Limb (tissue), 2 donors: ENCODE results near the gene ABI3BP.

ENCODE experiments used
- DNase-seq, 2 donors: peaks; one replicate each; pipeline ENCODE4 v3.0.0-alpha.2; 2016; ENCODE audit errors: extremely low spot score in 2 of 2

ABI3BP gene

DNA sequence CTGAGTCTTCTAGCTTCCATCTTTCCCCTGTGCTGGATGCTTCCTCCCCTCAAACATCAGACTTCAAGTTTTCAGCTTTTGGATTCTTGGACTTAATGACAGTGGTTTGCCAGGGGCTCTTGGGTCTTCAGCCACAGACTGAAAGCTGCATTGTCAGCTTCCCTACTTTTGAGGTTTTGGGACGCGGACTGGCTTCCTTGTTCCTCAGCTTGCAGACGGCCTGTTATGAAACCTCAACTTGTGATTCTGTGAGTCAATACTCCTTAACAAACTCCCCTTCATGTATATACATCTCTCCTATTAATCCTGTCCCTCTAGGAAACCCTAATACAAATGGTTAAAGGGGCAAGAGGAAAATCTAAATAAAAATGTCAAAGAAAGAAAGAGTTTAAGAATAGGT lies 100.1 kb downstream of the ABI3BP start:
- DNase-seq, result no peak

DNA sequence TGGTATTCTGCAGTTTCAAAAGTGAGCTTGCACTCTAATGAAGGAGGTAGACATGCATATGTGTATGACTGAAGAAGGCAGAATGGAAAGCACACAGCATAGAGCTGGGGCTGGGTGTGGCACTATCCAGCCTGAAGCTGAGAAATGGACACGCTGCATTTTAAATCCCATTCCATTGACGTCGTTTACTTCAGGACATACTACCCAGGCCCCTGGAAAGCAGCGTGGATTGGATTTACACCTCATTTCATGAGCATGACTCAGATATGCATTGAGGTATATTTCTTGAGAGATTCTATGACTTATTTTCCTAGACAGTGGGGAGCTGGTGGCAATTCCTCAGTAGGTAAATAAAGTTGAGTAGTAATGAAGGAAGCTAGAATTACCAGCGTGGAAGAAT lies 101.4 kb downstream of the ABI3BP start:
- DNase-seq, result no peak

DNA sequence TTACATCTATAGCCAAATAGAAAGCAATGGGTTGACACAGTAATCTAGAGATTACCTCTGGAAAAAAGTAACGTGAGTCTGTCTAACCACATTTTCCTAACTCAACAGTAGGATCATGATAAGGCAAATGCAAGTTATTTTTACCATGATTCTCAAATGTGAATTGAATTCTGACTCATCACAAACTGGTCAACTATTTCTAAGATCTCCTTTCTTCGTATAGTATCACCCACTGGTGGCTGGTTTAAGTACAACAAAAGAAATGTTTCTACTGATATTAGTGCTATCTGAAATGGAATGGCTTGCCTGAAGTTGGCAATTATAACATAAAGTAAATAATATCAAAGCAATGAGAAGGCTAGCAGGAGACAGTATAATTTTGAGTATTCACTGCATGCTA lies 102.2 kb downstream of the ABI3BP start:
- DNase-seq, result no peak

DNA sequence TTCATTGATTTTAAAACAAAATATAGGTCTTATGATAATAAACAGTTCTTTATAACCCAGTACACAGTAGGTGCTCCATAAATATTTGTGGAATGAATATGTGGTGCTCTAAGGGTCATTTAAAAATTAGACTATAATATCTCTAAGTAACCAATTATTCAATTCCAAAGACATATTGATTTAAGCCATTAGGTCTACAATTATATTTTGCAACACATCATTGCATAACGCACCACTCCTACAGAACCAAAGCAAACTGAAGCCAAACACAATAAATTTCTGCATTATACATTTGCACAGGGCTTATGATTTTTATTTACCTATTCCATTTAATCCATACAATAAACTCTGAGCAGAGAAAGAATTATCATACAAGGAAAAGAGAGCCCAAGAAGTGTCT lies 104.3 kb downstream of the ABI3BP start:
- DNase-seq, result no peak

DNA sequence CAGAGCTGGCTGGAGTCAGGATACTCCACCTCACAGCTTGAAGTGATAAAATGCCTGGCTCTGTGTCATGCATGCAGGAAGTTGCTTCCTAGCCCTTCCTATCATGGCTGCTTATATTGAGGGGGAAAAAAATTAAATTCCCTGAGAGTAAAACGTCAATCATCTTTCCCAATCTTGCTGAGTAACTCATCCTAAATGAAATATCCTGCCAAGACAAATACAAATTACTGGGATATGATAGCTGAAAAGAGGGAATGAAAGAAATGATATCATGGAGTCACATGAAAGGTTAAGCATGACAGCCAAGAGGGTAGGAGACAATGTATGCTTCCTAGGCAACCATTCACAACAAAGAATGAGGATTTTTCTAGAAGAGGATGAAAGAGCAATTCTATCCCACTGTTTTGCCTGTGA lies 110.6 kb downstream of the ABI3BP start:
- peak in 1 of 2 donors; percentile 40 for DNase-seq

DNA sequence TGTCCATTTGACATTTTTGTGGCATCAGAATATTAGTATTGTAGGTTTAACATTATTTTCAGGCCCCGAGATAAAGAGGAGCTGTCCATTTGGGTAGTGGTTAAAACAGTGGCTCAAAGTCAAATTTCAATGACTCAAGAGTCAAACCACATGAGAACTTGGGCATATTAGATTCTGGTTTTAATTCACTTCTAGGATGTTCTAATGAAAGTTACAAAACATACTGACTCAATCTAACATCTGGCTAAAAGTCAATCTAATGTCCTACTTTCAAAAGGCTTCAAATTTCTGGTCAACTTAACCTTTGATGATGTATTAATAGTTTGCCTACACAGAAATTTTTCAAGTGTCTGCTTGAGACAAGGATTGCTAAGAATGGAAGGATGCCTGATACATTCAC lies 112.4 kb downstream of the ABI3BP start:
- no peak for DNase-seq

DNA sequence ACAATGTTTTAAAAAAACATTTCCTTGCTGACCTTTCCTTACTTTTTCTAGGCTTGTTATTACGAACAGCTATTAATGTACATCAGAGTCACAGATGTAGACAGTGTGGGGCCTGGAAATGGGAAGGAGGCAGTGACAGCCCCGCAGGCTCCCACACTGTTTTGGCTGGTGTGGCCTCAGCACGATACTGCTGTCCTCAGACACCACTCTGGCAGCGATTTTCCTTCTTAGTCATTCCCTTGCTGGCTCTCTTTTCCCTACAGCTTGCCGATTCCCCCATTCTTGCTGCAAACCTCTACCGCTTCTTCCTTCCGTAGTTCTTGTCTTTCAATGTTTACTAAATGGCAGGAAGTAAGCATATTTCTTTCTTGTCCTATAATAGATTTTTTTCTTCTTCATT lies 113.1 kb downstream of the ABI3BP start:
- DNase-seq, result no peak

DNA sequence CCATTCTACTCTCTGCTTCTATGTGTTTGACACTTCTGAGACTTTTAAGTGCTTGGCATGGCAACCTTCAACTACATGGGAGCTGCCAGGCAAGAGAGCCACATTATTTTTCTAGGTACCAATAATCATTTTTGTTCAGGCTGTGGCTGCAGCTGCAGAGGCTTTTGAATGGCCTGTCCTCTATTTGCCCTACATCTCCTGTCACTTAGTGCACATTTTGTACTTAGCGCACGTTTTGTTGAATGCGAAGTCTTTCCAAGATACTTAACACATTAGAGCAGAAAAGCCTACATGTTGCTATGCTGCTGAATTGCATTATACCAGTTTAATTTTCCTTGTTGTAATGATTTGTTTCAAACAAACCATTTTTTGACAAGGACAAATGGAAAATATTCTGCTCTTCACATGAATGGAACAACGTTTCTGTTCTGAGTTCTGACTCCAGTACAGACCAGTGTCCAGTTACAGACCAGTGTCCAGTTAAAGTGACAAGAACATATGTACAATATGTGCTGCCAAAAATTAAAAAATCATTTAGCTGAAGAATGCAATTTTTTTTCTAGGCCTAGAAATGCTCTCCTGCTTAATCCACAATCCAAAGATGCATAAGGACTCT lies 113.9 kb downstream of the ABI3BP start:
- DNase-seq, result no peak

DNA sequence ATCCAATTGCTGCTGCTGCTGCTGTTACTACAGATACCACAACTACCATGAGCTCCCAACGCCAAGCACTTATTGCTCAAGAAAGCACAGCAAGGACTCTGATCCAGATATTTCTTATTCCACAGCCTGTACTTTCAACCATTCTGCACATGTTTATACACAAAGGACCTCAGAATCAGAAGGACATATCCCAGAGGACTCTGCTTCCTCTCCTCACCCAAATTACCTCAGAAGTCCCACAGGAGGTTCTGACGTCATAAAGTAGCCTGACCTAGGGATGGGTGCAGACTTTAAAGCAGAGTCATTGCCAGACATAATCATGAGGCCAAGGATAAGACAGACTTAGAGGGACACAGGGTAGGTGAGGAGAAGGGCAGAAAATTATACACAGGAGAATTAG lies 115.9 kb downstream of the ABI3BP start:
- no peak for DNase-seq

DNA sequence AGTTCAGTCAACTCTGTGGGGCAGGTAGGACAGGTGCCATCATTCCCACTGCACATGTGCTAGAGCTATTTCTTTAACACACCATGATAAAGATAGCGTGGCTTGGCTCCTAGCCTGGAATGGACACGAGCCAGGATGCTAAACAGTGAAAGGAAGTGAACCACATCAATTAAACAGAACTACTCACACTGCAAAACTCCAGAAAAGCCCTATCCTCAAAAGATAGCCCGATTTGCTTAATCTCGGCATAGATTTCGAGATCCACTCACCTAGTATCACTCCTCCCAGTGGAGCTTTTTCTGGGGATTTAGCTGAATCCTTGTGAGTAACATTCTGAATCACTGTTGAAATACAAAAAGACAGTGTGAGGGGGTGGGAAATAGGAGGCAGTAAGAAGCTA lies 118.0 kb downstream of the ABI3BP start:
- peak in 1 of 2 donors; percentile 48 for DNase-seq

DNA sequence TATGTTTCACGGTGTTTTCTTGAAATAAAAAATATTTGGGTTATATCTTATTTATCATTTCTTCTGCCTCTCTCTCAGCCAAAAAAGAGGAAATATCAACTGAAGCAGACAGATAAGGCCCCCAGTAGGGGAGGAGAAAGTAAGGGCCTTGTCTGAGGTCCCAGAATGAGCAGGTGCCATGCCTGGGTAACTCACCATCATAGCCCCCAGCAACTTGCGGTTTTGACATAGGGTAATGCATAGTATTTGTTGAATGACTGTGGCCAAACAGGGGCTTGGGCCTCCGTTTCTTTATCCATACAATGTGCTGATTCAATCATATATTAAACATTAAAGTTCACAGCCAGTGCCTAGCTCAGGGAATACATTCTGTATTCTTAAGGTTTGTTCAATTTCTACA lies 119.6 kb downstream of the ABI3BP start:
- no peak for DNase-seq

DNA sequence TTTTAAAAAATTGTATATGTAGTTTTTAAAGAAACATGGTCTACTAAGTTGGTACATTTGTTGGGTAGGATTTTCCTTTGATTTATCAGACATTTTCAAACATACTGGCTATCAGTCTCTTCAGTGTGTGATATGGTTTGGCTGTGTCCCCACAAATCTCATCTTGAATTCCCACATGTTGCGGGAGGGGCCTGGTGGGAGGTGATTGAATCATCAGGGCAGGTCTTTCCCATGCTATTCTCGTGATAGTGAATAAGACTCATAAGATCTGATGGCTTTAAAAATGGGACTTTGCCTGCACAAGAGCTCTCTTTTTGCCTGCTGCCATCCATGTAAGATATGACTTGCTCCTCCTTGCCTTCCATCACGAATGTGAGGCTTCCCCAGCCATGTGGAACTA lies 121.9 kb downstream of the ABI3BP start:
- no peak for DNase-seq

DNA sequence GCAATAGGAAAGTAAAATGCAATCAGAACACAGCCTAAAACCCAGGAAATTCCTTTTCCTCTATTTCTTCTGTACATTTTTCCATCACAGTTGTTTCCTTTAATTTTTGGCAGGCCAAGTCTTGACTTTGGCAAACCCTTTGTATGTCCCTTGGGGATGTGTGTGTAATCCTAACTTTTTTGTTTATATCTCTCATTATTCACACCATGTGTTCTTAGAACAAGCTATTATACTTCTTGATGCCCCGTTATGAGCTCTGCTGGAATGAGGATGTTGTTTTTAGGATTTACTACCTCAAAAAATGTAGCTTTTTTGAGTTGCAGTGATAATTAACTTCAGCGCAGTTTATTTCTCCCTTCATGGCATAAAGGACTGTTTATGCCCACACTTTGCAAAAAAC lies 123.4 kb downstream of the ABI3BP start:
- DNase-seq, result peak in 1 of 2 donors; percentile 54

DNA sequence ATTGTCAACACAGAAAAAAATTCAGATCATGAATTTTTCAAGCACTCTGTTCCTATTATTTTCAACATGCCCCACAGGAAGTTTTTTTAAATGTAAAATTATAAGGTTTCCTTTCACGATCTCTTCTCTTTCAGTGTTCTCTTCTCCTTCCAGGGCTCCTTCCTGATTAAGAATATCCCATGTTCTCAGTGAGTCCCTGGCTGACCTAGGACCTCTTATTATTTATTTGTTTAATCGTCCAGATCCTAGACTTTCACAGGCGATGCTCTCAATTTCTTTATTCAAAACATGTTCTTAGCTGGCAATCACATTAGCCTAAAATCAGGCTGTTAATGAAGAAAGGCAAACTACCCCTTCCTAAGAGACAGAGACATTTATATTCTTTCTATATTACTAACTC lies 124.3 kb downstream of the ABI3BP start:
- no peak for DNase-seq

DNA sequence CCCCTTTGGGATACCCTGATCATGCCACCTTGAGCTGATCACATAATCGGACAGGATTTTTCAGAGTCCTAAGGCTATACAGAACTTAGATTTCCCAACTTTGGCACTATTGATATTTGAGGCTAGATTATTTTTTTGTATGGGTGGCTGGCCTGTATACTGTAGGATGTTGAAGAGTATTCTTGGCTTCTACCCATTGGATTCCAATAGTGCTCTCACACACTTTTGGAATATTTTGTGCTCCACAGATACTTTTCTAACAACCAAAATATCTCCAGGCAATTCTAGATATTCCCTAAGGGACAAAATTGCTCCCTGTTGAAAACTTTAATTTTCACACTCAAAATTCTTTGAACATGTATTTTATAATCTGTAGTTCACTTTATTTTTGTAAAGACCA lies 125.1 kb downstream of the ABI3BP start:
- DNase-seq, result no peak

DNA sequence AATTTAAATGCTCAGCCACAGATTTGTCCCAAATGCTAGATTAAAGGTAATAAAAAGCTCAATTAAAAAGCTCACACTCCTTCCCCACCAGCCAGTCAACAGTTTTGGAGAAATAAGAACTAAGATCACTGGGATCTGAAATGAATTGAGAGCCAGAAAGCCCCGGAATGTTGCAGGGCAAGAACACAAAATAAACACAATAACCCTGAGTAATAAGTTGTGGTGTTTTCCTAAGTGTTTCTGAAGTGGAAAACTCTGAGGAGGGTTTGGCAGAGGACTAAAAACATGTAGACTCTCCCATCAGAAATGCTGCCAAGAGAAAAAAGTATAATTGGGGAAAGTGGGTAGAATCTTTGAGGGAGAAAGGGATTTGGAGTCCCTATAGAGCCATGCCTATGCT lies 127.8 kb downstream of the ABI3BP start:
- DNase-seq, result peak in 1 of 2 donors; percentile 26

DNA sequence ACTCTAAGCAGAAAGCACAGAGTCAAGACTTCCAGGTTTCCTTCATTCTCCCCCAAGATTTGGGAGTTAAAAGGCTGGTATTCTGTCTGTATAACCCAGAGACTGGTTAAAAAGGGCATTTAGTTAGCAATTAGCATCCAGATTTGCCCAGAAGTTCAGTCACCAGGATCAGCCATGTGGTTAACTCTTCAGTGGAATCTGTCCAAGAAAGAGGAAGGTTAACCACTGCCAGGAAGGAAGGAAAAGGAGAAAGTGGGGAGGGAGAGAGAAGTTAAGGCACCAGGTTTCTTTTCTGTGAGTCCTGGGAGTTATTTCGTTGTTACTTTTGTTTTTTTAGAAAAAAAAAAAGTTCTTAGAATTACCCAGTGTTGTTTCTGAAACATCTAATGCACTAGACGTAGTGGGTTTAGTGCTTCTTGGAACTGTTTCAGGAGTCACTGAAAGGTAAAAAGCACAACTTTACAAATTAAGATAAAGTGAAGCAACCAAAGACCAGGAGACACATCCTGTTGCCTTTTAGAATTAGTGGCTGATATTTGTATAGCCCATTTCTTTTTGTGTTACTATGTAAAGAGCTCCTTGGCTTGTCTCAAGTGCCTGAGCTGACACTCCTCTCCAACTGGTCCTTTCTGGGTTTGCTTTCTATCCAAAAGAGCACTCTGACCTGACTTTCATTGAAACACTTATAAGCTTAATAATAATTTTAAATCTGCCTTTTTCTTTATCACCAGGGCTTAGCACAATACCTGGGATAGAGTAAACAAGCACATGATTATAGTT lies 128.6 kb downstream of the ABI3BP start:
- DNase-seq, result no peak

DNA sequence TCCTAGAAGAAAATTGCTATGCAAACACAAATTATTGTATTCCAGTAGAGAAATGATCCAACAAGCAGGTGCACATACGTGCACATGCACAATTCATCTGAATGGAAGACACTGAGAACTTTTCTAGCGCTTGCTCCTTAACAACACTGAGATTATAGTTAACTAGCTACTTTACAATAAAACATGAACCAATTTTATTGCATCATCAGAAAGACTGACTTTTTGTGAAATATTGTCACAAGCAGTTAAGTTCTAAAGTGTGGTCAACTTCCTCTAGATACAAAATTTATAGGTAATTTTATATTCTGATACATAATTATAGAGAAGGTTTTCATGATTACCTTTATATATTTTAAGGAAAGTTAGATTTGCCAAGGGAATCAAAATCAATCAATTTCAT lies 135.4 kb downstream of the ABI3BP start:
- DNase-seq, result no peak

DNA sequence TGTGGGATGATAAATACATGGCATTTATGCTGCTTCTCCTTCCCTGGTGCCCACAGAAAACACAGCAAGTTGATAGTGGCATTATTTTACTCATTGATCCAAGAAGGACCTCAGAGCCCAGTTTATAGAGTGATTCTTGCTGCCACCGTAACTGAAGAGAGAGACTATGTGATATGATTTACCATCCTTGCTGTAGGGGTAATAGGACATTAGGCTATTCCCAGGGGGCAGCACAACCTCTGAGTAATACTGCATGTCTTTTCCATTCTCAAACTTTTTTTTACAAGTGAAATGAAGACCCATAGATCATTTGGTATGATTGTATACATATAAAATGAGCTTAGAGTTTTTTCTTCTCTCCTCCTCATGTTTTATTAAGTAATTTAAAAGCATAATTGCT lies 136.4 kb downstream of the ABI3BP start:
- no peak for DNase-seq

DNA sequence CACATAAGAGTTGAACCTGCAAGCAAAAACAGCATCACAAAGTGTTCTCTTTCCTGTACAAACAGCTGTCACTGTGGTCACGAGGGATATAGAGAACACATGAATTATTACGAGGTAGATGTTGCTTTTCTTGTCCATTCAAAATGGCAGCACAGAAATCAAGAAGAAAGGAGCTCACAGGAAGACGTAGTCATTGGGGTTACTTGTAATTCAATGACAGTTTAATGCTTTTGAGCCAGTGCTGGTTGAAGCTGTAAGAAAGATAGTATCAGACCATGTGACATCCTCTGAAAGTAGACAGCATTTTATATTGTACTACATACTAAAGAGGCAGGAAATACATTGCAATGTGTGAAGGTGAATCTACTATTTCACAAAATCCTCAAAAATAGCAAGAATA lies 140.4 kb downstream of the ABI3BP start:
- no peak for DNase-seq

DNA sequence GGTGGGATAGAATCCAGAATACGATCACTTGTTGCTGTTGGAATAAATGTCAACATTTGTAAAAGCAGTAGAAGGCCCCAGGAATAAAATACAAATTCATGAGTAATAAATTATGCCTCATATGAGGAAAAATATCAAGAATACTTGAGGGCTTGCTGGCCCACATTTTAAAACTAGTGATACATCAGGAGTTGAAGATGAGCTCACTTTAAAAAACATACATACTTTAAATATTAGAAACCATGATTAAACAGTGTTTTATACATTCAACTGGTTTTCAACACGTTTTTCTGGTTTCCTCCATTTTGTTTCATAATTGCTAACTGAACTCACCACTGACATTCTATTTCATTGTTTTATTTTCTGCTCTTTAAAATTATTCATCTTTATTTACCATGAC lies 142.5 kb downstream of the ABI3BP start:
- DNase-seq, result no peak

DNA sequence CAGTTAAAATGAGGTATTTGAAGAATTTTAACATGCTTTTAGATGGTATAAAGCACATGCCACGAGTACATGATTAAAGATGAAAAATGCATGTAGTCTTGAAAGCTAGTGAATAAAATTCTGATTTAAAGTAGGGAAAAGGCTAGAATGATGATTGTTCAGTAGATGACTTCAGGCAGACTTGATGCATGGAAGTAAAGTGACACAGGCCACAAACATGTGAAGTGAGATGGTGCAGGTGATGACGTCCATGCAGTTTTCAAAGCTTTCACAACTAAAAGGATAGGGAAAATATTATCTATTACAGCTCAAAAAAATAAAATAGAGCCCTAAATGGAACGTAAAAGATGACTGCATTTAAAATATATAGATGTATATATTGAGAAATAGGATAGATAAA lies 143.1 kb downstream of the ABI3BP start:
- no peak for DNase-seq
